HG03457 (cell line): Measurements from ENCODE around the gene IGFBP6.

Source experiments
- ATAC-seq: cut with Tn5 transposase; IDR thresholded peaks from one replicate; pipeline ENCODE4 v1.9.1; 2021; ENCODE audit warnings: moderate number of reproducible peaks; ENCODE audit not compliant: unreplicated experiment

The IGFBP6 gene

GRCh38 chr12:53097564-53098353 lies at the start of gene IGFBP6:
Gene IGFBP6, plus strand, starts transcription at chr12:53097667. Its CDS starts 51 bp downstream, at chr12:53097718.
- no peak for ATAC-seq

- no peak for ATAC-seq
These were observed 49.3 kb upstream of the IGFBP6 start for GRCh38 chr12:53048033-53048779.

DNA sequence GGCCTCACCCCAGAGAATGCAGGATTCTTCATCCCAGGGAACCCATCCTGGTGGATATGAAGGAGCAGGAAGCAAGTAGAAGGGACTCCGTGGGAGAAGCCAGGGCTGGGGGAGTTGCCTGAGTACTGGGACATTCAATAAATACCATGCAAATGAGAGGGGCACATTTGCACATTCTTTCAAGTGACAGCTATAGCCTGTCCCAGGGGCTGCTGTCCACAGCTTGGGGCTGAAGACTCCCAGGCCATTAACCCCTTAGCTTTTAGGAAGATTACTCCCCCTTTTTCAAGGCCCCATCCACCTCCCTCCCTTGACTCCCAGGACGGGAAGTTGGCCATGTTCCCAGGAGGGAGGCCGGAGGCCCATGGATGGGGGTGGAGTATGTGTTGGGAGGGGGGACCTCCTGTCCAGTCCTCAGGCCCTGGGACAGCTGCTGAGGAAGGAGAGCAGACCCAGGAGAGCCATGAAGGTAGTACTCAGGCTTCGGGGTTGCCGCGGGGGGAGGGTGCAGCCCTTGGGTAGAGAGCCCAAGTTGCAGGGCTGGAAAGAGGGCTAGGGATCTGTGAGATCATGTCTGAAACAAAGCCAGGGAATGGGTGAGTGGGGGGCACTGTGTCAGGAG lies 48.6 kb upstream of the IGFBP6 start:
- no peak for ATAC-seq

DNA sequence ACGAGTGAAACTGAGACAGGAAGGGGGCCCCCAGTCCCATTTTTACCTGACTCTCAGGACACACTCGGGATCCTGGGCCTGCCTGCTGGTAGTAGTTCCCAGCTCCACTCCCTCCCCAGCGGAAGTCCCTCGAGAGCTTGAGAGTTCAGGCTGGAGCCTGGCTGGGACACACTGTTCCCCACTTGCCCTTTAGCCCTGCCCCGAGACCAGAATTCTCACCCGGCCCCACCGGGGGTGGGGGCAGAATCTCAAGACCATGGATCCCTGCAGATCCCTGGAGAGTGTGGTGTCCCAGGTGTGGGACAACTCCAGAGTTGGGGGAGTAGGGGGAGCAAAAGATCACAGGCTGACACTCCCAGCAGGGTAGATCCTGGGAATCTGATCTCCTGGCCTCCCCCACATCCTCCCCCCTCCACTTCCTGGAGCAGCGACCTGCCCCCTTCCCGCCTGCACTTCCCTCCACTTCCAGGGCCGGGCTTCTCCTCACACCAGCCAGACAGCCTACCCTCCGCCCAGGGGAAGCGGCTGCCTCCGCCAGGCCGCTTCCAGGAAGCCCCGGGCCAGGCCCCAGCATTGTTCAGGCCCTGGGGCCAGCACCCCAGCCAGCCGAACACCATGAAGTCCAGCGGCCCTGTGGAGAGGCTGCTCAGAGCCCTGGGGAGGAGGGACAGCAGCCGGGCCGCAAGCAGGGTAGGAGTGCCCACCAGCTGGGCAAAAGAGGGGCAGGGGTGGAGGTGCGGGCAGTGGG lies 47.7 kb upstream of the IGFBP6 start, which contains the start of gene TNS2:
TSS of gene TNS2 (plus strand) at position 495 of the 748 bp plus-strand sequence. CDS start at position 616, 121 bp downstream.
- no peak for ATAC-seq

DNA sequence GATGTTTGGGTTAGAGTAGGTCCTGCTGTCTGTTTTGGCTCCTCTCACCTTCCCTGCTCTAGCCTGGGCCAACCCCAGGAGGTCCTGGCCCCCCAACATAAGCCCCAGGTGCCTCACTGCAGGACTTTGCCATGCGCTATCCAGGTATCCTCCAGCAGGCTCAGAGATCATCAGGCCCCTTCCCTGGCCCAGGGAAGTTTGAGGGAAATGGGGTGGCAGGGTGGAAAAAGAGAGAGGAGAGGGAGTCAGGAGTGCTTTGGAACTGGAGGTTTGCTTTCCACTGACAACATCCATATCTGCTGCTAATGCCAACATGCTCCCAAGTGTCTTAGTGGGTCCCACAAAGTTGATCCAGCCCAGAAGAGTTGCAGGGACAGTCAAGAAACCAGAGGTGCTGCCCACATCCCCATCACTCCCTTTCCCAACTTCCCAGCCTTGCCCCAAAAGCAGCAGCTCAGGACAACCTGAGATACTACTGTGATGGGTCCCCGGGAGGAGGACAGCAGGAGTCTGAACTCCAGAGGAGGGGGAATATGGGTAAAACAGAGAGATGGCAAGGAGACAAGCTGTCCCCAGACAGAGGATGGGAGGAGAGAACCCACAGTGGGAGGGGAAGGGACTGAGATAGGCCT lies 46.9 kb upstream of the IGFBP6 start:
- ATAC-seq: no peak

DNA sequence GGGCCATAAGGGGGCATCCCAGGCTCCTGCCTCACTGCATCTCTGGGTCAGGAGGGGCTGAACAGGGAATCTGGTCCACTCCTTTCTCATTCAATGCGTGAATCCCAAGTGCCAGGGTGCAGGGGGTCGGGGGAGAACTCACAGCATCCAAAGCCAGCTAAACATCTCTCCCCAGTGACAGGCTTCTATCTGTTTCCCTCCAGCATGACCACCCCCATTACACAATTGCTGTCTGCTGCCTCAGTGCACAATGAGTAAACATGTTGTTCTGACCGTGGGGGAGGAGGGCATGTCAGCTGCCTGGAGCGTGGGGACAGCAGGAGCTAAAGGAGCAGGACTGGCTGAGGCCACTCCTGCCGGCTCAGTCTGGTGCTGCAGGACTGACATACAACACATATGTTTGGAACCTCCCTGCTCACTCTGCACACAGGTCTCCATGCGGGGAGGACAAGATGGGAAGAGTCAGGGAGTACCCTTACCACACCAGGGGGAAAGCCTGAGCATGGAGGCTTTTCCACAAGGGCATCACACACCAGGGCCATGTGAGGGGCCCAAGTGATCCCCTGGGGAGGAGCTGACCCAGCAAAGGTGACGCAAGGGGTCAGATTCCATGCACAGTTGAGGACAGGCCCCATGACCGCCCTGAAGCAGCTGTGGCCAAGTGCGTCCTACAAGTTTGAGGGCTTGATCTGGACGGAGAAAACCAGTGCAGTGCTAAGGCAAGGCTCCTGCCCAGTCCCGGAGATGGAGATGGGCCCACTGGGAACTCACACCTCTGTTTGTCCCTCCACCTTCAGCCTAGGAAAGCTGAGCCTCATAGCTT lies 46.2 kb upstream of the IGFBP6 start:
- ATAC-seq: no peak

DNA sequence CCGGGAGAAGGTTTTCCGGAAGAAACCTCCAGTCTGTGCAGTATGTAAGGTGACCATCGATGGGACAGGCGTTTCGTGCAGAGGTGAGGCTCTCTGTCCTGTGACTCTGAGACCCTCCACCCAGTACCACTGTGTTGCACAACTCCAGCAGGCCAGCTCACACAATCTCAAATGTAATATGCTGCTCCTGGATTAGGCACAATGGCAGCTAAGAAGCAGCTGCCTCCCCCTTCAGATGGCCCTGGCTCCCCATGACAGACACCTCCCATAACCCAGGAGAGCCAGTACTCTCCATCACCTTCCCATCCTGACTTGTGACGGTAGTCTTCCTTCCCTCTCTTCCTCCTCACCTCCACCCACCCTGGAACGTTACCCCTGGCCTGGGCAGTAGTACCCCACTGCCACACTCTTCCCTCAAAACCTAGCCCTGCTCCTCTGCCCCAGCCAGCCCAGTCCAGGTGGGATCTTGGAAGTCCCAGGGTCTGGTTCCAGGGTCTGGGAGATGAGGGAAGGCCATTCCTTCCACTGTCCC lies 45.5 kb upstream of the IGFBP6 start:
- no peak for ATAC-seq

DNA sequence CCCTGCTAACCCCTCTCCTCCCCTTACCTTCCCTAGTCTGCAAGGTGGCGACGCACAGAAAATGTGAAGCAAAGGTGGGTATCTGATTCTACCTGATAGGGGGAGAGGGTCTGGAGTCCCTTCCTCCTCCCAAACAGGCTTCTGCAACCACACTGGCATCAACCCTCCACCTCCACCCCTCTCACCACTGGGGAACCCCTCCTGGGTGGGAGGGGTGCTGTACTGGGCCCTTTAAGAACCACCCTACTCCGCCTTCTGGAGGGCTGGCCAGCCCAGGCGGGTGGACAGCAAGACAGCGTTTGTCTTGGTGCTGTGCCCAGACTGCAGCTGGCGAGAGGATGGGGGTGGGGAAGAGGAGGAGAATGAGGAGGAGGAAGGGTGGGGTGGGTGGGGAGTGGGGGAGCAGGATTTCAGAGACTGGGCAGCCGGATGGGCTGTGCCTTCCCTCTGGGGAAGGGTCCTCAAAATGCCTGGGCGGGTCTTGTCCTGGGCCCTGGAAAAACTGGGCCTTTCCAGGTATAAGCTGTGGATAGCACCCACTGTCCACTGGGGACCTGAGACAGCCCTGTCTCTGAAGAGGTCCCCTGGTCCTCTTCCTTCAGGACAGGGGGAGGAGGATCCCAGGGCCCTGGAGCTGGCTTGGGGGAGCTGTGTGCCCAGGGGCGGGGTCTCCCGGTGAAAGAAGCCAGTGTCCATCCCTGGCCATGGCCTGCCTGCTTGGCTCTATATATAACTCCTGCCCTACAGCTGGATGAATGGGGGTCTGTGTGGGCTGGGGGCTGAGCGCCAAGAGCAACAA lies 44.8 kb upstream of the IGFBP6 start:
- ATAC-seq: no peak

DNA sequence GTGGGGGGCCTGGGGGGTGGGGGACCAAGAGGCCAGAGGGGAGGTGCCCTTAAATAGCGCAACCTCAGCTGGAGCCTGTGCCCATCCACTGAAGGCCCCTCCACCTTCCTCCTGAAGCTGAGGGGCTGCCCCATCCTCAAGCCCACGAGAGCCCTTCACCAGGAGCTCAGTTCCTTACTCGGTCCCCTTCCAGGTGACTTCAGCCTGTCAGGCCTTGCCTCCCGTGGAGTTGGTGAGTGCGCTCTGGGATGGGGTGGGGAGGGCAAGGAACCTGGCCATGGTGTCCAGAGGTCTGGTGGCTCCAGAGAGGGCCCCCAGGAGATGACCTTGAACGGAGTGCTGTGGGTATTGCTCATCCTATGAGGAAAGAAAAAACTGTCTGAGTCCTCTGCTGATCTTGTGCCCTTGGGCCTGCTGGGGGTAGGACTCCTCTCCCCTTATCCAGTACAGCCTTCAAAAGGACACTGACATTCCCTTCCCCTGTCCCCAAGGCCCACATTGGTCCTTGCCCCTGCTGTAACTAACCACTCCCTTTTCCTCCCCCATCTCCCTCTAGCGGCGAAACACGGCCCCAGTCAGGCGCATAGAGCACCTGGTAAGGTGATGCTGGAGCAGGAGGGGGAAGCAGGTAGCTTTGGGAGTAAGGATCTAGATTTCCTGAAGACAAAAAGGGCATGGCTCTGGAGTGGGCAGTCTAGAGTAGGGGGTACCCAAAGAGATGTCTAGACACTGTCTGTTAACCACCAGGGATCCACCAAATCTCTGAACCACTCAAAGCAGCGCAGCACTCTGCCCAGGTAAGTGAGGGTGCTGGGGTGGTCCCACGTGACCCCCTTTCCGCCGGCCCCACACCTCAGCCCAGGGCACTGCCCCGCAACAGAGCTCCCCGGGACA lies 44.0 kb upstream of the IGFBP6 start:
- no peak for ATAC-seq

DNA sequence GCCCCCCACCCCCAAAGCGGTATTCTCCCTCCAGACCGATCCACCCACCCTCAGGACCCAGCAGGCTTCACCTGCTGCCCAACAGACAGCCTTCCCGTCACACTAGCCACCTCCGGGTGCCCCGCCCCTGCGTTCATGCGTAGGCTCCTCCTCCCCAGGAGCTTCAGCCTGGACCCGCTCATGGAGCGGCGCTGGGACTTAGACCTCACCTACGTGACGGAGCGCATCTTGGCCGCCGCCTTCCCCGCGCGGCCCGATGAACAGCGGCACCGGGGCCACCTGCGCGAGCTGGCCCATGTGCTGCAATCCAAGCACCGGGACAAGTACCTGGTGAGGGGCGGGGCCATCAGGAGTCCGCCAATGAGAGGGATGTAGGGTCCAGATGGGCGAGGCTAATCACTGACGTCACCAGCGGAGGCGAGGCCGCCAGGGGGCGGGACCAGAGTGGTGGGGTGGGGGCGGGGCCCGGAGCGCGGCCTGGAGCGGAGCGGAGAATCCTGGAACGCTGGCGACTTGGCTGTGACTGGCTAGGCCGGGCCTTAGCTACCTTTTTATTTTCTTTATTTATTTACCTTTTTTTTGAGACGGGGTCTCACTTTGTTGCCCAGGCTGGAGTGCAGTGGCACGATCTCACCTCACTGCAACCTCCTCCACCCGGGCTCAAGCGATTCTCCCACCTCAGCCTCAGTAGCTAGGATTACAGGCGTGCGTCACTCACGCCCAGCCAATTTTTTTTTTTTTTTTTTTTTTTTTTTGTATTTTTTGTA lies 43.2 kb upstream of the IGFBP6 start:
- peak; percentile 82 for ATAC-seq

DNA sequence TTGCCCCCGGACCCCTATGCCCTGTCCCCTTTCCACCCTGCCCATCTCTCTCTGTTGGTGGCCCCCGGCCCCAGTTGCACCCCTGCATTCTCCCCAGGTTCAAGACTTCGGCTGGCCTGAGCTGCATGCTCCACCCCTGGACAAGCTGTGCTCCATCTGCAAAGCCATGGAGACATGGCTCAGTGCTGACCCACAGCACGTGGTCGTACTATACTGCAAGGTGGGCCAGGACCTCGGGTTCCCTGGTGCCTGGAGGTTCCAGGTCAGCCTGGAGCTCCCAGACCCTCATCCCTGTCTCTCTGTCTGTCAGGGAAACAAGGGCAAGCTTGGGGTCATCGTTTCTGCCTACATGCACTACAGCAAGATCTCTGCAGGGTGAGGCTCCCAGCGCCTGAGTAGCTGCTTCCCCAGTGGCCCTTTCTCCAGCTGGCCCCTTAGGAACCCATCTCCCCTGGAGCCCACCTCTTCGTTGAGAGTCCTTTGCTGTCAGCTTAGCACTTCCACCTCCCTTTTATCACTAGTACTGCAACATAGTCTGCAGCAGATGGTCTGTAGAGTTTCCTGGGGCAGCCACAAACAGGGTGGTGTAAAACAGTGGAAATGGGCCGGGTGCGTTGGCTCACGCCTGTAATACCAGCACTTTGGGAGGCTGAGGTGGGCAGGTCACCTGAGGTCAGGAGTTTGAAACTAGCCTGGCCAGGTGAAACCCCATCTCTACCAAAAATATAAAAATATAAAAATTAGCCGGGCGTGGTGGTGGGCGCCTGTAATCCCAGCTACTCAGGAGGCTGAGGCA lies 41.8 kb upstream of the IGFBP6 start:
- no peak for ATAC-seq

DNA sequence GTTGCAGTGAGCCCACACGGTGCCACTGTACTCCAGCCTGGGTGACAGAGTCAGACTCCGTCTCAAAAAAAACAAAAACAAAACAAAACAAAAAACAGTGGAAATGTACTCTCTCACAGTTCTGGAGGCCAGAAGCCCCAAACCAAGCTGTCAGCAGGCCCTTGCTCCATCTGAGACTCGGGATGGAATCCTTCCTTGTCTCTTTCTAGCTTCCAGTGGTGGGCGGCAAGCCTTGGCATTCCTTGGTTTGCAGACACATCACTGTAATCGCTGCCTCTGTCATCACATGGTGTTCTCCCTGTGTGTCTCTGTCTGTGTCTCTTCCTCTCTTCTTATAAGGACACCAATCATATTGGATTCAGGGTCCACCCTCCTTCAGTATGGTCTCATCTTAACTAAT lies 41.2 kb upstream of the IGFBP6 start:
- ATAC-seq: no peak

DNA sequence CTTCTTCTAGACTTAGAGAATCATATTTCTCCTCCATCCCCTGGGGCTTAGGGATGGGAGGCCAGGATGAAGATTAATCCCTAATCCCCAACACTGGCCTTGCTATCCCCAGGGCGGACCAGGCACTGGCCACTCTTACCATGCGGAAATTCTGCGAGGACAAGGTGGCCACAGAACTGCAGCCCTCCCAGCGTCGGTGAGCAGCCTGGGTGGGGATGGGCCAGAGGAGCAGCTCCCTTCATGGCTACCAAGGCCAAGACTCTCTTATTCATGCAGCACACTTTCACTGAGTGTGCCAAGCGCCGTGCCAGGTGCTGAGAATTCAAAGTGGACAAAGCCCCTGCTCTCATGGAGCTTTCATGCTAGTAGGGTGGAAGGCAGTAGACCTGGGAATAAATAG lies 40.6 kb upstream of the IGFBP6 start:
- no peak for ATAC-seq

GRCh38 chr12:53057816-53058500 lies 39.5 kb upstream of the IGFBP6 start:
- no peak for ATAC-seq

GRCh38 chr12:53058674-53059433 lies 38.6 kb upstream of the IGFBP6 start:
- ATAC-seq: no peak
